Stimulated activated CD4-positive, alpha-beta T cell treated with anti-CD3 and anti-CD28 coated beads, Interleukin-4, amount 100 ng/mL, for 1 hour (primary cell): ENCODE data around the gene TMEM178A.
"Not testable (repeated sequence)": the region's sequence is repeated elsewhere in the genome, so short reads cannot be mapped to it uniquely, and the experiment has no call there.

ENCODE experiments used
- DNase-seq: peaks from one replicate; pipeline ENCODE4 v3.0.0-alpha.2; 2020

Gene TMEM178A

DNA sequence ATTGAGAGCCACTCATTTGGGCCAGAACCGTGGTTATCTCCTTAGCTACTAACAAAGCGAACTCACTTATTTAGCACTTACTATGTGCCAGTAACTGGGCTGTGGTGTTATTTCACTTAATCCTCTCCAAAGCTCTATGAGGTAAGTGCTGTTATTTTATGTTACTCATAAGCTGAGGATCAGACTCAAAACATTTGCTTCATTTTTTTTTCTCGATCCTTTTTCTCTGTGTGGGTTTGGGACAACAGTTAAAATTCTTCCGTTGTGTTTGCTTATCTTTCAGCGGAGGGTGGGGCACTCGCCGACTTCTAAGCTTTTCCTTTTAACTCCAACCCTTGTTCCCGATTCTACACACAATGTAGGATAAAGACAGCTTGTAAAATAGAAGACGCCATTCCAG is 52.8 kb downstream of the TMEM178A start:
- no peak for DNase-seq

DNA sequence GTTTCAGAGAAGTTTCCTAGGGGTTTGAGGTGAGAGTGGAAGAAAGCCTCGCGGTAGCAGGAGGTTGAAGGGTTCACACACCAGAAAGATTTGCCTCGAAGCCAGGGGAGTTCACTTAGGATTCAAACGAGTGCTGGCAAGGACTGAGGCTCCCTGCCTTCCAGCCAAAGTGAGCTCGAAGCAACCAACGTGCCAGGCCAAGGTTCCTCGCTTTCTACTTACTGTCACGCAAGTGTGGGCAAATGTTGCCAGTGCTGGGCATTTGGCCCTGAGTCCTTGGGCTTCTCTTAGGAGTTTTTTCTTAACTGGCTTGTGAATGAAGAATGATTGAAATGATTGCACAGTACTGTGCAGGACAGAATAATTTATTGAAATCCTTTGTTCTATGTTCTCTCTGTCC is 53.6 kb downstream of the TMEM178A start:
- no peak for DNase-seq

DNA sequence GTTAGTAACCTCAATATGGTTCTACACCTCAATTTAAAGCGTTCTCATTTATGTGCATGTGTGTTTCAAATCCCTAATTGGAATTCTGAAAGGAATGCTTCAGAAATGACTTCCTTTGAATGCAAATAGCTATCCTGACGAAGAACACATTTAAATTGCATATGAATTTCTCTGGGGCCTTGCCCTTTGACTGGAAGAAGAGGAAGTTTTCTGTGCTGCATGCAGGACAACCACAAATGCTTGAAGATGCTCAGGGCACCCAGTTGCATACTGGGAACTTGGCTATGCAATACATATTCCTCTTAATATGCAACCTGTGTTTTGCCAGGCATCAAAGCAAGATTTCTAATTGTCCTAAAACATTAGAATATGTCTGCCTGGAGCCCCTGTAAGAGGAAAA is 55.3 kb downstream of the TMEM178A start:
- DNase-seq = no peak

DNA sequence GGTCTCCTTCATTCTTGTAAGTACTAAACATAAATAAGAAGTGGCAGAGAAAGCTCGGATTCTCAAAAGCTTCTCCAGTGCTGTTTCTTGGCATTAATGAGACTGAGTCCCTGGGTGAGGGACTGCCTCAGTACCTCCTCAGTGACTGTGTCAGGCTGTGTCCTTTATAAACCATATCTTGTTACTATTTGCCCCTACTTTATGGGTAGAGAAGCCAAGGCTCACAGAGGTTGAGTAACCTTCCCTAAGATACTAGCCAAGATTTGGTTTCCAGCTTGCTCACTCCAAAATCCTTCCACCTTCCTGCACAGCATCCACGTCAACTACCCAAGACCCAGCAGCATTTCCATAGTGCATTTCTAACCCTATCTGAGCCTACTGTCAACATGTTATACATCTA is 57.8 kb downstream of the TMEM178A start:
- DNase-seq = no peak

DNA sequence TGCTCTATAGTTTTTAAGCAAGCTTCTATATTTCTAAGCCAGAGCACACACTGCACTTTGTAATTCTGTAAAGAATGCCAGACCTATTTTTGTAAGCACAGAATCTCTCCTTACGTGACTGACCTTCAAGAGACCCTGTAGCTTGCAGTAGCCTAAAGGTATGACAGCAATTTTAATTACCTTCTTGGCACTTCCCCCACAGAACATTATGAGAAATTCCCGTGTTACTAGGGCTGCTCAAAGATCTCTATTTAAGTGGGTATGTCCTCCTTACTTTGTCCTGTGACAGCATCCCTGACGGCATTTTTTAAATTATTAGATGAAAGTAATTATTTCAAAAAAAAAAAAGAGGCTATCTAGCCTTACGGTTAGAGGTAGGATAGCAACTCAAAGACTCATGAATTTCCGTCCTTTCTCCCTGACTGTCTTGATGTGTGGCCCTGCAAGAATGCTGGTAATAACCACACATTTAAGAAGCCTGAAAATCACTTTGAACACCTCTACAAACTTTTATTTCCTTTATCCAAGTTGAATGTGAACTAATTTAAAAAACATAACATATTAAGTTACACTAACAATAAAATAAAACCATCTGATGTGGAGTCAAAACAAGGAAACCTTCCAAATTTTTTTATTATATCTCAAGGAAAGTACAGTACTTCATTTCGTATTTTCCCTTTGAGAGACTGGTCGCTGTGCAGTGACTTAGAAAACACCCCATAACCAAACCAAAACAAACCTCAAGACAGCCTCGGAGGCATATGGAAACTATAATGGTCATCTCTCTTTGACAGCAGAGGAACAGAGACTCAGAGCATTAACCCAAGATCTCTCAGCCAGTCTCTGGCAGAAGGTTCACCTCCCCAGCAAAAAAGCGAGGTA is 58.5 kb downstream of the TMEM178A start:
- DNase-seq = no peak

DNA sequence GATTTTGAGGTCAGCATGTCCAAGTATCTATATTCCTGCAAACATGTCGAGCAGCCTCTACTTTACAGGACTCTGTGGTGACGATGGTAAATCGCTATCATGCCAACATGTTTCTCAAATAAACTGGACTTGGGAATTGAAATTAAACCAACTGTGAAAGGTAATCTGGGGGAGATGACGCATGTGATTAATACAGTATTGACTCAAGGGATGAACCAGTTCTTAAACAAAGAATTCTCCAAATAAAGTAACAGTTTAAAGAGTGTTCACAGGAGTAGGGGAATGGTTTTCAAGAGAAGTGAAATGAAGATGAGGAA is 59.1 kb downstream of the TMEM178A start:
- no peak for DNase-seq

DNA sequence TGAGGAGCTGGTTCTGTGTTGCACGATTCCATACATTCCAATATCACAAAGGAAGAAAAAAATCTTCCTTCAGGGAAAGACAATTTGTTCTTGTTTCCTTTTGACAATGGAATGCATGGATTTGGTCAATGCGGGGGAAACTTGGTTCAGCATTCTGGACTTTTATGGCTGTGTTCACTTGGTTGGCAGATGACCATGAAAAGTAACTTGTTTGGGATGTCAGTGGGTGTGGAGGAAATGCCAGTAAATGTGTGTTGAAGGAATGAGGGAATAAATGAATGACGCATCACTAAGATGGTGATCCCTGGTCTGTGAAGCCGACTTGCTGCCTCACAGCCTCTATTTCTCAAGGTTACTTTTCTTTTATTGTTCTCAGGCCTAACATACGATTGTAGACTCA is 59.7 kb downstream of the TMEM178A start:
- DNase-seq = no peak

DNA sequence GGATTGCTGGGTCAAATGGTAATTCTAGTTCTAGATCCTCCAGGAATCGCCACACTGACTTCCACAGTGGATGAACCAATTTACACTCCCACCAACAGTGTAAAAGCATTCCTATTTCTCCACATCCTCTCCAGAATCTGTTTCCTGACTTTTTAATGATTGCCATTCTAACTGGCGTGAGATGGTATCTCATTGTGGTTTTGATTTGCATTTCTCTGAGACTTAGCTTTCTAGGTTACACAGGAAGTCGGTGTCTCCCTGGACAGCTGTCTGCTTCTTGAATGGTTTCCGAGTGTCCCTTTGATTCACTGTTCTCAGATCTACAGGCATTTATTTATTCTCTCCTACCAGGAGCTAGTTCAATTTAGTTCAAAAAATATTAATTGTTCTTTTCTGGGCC is 62.4 kb downstream of the TMEM178A start:
- not testable (repeated sequence) for DNase-seq

DNA sequence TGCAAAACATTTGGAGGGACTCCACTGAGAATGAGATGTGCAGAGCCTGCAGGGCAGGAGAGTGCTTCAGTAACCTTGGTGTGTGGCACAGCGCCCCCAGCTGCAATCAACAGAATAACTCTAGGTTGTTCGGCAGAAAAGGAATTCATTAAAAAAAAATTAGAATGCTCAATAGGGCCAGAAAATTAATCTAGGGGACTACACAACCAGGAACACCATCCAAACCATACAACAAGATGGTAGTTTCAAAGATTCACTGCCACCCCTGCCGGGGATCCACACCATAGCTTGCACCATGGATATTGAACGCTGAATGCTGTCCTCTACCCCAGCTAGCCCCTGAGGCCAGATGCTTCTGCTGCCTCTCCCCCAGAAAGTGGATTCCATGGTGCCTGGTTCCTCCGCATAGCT is 63.2 kb downstream of the TMEM178A start:
- peak; percentile 41 for DNase-seq

DNA sequence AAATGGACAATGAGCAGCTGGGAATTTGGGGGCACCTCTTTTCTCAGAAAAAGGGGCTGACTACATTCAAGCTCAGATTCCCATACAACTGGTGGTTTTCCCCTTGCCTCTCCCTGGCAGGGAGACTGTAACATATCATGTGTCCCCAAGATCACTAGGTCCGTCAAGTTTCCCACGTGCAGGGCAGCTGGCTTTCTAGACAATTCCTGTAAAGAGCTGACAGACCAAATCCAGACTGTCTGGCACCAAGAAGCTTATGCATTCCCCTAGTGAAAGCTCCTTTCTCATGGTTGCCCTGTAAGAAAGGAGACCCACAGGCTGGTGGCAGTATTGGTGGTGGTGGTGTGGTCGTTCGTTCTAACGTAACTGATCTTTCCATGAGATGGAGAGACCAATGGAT is 64.6 kb downstream of the TMEM178A start:
- no peak for DNase-seq

DNA sequence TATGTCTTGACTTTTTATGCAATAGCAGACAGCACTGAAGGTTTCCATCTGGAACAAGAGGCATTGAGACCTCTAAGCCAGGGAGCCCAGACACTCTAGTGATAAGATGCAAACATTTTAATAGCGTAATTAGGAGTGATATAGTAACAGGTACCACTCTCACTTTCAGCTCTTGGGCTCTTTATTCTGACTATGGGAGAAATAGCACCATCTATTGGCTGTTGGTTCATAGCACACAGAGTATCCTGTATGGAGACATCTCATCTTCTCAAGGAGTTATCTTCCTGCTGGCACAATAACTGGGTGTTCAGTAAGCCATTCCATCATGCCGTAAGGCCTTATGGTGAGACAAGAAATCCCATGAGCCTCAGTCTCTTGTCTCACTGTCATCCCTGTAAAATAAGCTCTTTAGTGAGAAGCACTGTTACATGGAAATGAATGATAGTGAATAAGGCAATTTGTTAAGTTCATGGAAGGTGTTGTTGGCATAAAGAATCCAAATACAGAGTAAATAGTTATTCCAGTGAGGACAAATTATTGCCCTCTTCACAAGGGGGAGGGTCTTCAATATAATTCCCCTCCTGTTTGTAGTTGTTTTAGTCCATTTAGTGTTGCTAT is 65.1 kb downstream of the TMEM178A start:
- DNase-seq = no peak

DNA sequence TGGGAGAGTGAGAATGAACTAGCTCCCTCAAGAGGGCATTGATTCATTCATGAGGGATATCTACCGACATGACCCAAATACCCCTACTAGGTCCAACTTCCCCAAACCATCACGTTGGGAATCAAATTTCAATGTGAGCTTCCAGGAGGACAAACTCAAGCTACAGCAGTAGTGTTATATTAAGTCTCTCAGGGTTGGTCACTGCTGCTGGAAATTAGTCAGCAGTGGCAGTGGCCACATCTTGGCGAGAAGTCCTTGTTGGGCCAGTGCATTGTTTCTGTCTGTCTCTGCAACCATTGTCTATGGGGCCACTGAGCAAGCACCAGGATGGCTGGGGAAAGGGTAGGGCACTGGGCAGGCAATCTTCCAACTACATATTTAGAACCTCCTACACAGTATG is 65.8 kb downstream of the TMEM178A start:
- no peak for DNase-seq

DNA sequence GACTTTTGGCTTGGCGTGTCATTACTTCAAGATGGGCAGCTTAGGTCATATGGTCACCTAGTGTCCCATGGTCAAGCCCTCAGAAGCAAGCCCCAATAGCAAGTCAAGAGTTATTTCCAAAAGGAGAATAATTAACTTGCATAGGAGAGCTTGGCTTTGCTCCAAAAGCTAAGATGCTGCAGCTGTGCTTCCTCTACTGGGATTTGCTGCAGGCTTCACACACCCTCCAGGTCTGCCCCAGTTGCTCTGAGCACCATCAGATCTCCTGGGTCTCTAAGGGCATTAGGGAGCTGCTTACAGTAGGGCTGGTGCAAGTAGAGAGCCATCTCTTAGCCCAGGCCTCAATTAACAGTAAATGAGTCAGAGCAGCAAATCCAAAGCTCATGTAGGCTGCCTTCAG is 66.8 kb downstream of the TMEM178A start:
- DNase-seq = no peak

DNA sequence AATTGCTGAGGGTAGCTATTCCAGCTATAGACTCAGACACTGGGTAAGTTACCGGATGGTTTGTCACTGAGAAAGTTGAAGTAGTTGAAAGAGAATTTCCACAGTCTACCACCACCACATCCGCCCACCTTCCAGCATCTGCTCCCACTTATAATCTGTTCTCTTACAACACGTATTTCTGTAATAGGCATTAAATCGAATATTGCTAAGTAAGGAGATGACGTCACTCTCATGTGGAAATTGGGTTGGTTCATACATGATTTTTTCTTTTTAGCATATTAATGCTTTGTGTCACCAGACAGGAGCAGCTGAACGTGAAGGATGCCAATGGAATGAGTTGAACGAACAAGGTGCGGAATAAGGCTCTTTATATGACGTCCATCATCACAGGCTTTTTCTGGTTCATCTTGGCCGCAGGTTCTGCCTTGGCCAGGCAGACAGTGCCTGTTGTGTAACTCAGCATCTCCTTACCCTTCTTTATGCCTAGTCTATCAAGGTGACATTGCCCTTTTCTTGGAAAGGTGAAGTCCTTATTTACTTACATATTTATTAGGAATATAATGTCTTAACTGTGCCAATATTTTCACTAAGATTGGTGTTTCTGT is 67.5 kb downstream of the TMEM178A start:
- no peak for DNase-seq

DNA sequence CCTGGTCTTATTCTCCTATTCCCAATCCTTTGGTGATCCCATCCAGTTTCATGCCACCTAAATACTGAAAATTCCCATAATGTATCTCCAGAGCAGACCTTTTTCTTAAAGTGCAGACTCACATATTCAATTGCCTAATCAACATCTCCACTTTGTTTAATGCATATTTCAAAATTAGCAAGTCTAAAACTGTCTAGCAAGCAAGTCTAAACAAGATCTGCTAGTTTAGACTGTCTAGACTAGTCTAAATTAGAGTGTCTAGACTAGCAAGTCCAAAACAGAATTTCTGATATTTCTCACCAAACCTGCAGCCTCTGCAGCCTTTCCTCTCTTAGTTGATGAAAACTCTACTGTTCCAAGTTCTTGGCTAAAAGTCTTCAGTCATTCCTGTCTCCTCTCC is 68.7 kb downstream of the TMEM178A start:
- no peak for DNase-seq

DNA sequence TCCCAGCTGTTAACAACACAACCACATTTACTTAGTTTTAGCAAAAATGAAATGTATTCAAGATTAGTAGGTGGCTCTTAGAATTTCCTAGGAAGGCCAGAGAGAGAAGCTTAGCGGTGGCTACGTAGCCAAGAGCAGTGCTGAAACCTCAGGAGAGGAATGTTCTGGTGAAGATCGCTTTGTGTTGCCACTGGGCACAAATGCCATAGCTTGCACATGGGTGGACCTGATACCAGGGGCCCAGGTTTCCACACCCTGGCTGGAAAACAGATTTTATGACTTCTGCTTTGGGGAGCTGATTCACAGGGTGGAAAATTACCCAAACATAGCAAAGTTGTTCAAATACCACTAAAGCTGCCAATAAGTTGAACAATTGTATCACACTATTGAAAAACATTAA is 69.9 kb downstream of the TMEM178A start:
- DNase-seq = no peak

DNA sequence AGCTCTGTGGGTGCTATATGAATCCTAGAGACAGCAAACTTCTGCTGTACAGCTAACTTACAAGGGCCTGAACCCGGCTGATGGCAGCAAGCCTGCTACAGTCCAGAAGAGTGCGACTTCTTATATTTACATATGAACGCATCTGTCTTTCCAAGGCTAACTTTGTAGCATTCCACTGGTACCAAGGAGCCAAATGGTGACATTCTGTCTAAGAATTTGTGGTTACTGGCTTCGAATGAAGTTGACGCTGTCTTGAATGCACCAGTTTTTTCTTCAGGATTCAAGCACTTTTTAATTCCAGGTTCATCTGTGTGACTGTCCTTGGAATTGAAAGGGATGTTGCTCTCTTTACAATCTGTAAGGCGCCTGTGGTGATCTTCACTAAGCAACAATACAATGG is 70.9 kb downstream of the TMEM178A start:
- DNase-seq = no peak

DNA sequence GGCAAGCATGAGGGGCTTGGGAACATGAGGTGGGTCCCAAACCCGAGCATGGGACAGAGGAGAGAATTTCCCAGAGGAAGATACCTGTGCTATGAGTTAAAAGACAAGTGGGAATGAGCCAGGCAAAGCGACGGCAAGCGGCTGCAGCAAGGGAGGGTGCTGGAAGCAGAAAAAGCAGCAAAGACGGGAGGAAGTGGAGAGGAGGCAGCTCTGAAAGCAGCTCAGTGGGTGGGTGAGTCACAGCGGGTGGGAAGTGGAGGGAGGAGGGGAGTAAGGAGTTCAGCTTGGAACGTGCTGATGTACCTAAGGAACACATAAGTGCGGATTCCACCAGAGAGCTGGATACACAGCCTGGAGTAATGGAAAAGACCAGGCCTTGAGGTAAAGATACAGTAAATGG is 71.9 kb downstream of the TMEM178A start:
- no peak for DNase-seq

DNA sequence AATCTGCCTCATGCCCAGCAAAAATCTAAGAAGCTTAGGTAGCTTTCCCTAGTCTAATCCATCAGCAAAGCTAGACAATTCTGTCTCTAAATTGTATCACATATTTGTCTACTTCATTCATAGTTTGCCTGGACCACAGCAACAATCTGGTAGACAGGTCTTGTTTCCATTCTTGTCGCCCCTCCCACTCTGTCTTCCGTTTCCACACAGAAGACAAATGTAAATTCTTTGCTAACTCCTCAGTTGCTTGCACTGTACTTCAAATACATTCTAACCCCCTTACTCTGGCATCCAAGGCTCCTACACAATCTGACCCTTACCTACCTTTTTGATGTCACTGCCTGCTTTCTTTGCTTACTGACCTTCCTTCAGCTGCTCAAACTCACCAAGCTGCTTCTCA is 73.2 kb downstream of the TMEM178A start:
- DNase-seq = no peak

DNA sequence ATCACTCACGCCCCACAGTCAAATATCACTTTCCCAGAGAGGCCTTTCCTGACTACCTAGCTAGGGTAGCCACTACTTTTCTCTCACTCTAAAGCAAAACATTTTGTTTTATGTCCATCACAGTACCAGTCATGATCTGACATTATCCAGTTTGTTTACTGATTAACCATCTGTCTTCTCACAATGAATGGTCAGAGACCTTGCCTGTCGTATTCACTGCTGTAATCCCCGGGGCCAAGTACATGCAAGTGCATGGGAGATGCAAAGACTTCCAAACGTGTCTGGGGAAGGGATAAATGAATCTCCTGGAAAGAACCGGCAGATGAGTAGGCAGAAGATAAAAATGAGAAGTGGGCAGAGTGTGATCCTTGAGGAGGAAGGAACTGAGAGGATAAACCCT is 73.7 kb downstream of the TMEM178A start:
- no peak for DNase-seq

DNA sequence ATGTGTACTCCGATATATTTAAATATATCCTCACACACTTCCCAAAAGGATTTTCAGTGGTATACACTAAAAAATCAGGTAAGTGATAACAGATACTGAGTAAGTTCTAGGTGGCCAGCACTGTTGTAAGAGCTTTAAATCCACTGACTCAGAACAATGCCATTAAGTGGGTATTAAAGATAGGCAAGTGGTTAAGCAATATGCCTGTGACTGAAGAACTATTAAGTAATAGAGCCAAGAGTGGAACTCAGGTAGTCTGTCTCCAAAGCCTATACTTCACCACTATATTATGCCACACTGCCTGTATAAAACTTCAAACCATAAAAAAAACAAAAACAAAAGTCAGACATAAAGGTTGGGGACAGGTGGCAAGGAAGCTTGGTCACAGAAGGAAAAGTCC is 76.2 kb downstream of the TMEM178A start:
- no peak for DNase-seq

DNA sequence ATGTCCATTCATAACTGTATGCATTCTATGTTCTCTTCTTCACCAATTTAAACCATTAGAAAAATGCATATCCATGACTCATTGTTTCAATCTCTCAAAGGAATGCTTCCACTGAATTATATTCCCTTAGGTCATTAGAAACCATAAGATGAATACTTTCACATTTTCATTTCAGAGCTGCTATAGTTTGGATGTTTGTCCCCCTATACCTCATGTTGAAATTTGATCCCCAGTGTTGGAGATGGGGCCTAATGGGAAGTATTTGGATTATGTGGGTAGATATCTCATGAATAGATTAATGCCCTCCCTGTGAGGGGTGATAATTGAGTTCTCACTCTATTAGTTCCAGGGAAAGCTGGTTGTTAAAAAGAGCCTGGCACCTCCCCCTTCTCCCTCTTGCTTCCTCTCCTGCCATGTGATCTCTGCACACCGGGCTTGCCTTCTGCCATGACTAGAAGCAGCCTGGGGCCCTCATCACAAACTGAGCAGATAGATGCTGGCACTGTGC is 77.6 kb downstream of the TMEM178A start:
- DNase-seq = no peak

DNA sequence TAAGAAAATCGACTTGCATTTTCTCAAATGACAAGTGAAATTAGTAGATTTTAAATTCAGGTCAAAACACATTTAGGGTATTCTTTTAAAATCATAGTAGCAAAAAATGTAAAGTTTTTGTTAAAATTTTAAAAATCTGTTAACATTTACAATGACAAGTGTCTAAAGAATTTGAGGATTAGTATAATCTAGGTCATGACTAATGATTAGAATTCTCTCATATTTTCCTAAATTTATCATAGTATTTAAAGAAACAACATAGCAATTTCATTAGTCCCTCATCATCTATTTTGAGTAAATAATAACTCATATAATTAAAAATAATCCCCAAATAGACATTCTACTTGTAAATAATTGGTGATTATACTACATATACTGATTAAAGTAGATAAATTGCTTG is 89.7 kb downstream of the TMEM178A start:
- no peak for DNase-seq

DNA sequence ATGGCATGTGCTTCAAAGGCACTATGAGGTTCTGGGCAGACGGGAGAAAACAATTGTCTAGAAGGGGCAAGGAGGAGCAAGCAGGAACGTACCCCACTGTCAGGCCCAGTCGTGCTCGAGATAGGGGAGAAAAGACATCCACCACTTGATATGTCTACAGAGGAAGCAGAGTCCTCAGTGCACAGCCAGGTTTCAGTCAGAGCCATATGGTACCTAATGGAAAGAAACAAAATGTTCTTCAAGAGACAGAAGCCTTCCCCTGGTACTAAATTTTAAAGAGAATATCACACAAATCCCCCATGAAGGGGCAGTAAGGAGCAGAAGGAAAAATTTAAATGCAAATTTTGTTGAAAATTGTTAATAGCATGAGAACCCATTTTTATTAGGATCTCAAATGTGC is 91.4 kb downstream of the TMEM178A start:
- DNase-seq = no peak
